ENCODE results near the gene CCDC192.

CCDC192 gene

GRCh38 chr5:127909066-127909465 lies 205.9 kb downstream of the CCDC192 start:
- H3K27ac ChIP-seq (ENCODE audit: low read depth, low read length), result no peak overlapping the region
- H4K20me1 ChIP-seq (ENCODE audit: low read depth, low read length), result no peaks in the 10 kb centered on the region
- no peaks in the 10 kb centered on the region for H3K27me3 ChIP-seq (ENCODE audit: low read length)
- H3K9me3 ChIP-seq (ENCODE audit: insufficient read depth, low read length), result no peaks in the 10 kb centered on the region
- no peaks in the 10 kb centered on the region for H3K79me2 ChIP-seq (ENCODE audit: insufficient read depth, low read length)
- no peaks in the 10 kb centered on the region for H3F3A ChIP-seq (ENCODE audit: insufficient read depth)
- no peaks in the 10 kb centered on the region for H3K9me2 ChIP-seq (replicated peaks; ENCODE audit: insufficient read depth, low read length)
- no peak overlapping the region for H3K4me3 ChIP-seq (ENCODE audit: insufficient read depth, low read length, poor library complexity, severe bottlenecking)
- TF ChIP-seq EZH2phosphoT487 (conservative IDR thresholded peaks at IDR 0.05; ENCODE audit: low read length), result no peak
- no peak for TF ChIP-seq CTCF (IDR thresholded peaks at IDR 0.05; ENCODE audit: insufficient read depth, low read length, poor library complexity, severe bottlenecking)
- H2AFZ ChIP-seq (ENCODE audit: low read depth, low read length, severe bottlenecking), result no peak overlapping the region
- H3K9ac ChIP-seq (ENCODE audit: low read length), result no peak overlapping the region
- no peaks in the 10 kb centered on the region for H3K36me3 ChIP-seq (ENCODE audit: low read length)
- H3K4me2 ChIP-seq (ENCODE audit: low read depth, low read length, poor library complexity, severe bottlenecking), result no peak overlapping the region

GRCh38 chr5:127909821-127910220 lies 206.6 kb downstream of the CCDC192 start:
- H3K4me3 ChIP-seq (ENCODE audit: insufficient read depth, low read length, poor library complexity, severe bottlenecking), result no peak overlapping the region
- H3K9ac ChIP-seq (ENCODE audit: low read length), result no peak overlapping the region
- no peak overlapping the region for H3K27ac ChIP-seq (ENCODE audit: low read depth, low read length)
- no peaks in the 10 kb centered on the region for H3K79me2 ChIP-seq (ENCODE audit: insufficient read depth, low read length)
- no peaks in the 10 kb centered on the region for H3K36me3 ChIP-seq (ENCODE audit: low read length)
- no peaks in the 10 kb centered on the region for H4K20me1 ChIP-seq (ENCODE audit: low read depth, low read length)
- no peaks in the 10 kb centered on the region for H3K9me2 ChIP-seq (replicated peaks; ENCODE audit: insufficient read depth, low read length)
- TF ChIP-seq CTCF (IDR thresholded peaks at IDR 0.05; ENCODE audit: insufficient read depth, low read length, poor library complexity, severe bottlenecking), result no peak
- no peak for TF ChIP-seq EZH2phosphoT487 (conservative IDR thresholded peaks at IDR 0.05; ENCODE audit: low read length)
- no peak overlapping the region for H2AFZ ChIP-seq (ENCODE audit: low read depth, low read length, severe bottlenecking)
- H3F3A ChIP-seq (ENCODE audit: insufficient read depth), result no peaks in the 10 kb centered on the region
- no peak overlapping the region for H3K4me2 ChIP-seq (ENCODE audit: low read depth, low read length, poor library complexity, severe bottlenecking)
- H3K27me3 ChIP-seq (ENCODE audit: low read length), result no peaks in the 10 kb centered on the region
- H3K9me3 ChIP-seq (ENCODE audit: insufficient read depth, low read length), result no peaks in the 10 kb centered on the region

GRCh38 chr5:127910307-127910956 lies 207.2 kb downstream of the CCDC192 start:
- TF ChIP-seq EZH2phosphoT487 (conservative IDR thresholded peaks at IDR 0.05; ENCODE audit: low read length), result no peak
- no peak for TF ChIP-seq CTCF (IDR thresholded peaks at IDR 0.05; ENCODE audit: insufficient read depth, low read length, poor library complexity, severe bottlenecking)
- Histone ChIP-seq H3K36me3 (ENCODE audit: low read length) (no peaks in the 10 kb centered on the region), H3K9me3 (ENCODE audit: insufficient read depth, low read length) (no peaks in the 10 kb centered on the region), H3K9me2 (replicated peaks; ENCODE audit: insufficient read depth, low read length) (no peaks in the 10 kb centered on the region), H3F3A (ENCODE audit: insufficient read depth) (no peaks in the 10 kb centered on the region), H3K27ac (ENCODE audit: low read depth, low read length) (no peak overlapping the region), H3K4me2 (ENCODE audit: low read depth, low read length, poor library complexity, severe bottlenecking) (no peak overlapping the region), H3K4me3 (ENCODE audit: insufficient read depth, low read length, poor library complexity, severe bottlenecking) (no peak overlapping the region), H3K27me3 (ENCODE audit: low read length) (no peaks in the 10 kb centered on the region), H4K20me1 (ENCODE audit: low read depth, low read length) (no peaks in the 10 kb centered on the region), H3K9ac (ENCODE audit: low read length) (no peak overlapping the region), H2AFZ (ENCODE audit: low read depth, low read length, severe bottlenecking) (no peak overlapping the region), H3K79me2 (ENCODE audit: insufficient read depth, low read length) (no peaks in the 10 kb centered on the region)

Measured in SU-DHL-6 (cell line).